Tongue (tissue), 2 donors: ENCODE measurements around the gene ARID5B. TPM values are rescaled to one million over a fixed set of nuclear protein-coding genes. Genes with fewer than 3 reads are reported as not detected.

Experiments used
- DNase-seq: peaks from one replicate; pipeline ENCODE4 v3.0.0-alpha.2; 2015
- total RNA-seq: library from RNA; depleted of rRNA; stranded (reverse); fragments of >200 nt; gene quantifications from one replicate; pipeline ENCODE4 v1.2.3, GENCODE V29; 2014

Gene ARID5B
- total RNA-seq, 1 donor from 2014 or later, result 33.8 TPM

GRCh38 chr10:61904733-61905725, 3.5 kb downstream of the ARID5B start:
- DNase-seq, result peak; percentile 75

DNA sequence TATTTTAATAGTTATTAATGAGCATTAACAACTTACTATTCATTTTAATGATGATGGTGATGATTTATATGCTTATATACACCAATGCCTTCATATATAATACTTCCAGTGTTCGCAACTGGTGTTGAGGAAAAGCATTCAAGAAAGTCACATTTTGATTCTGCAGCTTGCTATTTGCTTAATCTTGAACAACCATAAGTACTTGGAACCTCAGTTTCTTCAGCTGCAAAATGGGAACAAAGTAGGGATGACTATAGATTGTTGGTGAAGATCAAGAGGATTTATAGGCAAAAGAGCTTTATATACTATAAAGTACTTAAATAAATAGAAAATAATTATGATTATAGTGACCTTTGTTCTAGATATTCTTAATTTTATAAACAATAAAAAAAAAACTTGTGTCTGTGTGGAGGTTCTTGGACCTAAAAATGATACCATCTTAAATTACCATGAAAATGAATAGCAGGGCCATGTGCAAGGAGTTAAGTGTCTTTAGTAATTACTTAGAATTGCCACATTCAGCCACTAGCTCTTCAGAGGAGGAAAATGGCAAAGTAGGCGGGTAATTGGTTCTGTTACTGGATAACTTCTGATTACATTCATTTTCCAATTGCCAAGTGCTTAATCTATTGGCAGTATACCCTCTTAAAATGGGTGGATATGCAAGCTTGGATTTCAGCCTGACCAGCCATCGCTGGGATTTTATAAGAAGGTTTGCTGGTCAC, 4.5 kb downstream of the ARID5B start:
- DNase-seq, result no peak

- DNase-seq, result no peak
These were observed 5.0 kb downstream of the ARID5B start for GRCh38 chr10:61906562-61906901.

GRCh38 chr10:61907011-61907410, 5.5 kb downstream of the ARID5B start:
- DNase-seq, result no peak

DNA sequence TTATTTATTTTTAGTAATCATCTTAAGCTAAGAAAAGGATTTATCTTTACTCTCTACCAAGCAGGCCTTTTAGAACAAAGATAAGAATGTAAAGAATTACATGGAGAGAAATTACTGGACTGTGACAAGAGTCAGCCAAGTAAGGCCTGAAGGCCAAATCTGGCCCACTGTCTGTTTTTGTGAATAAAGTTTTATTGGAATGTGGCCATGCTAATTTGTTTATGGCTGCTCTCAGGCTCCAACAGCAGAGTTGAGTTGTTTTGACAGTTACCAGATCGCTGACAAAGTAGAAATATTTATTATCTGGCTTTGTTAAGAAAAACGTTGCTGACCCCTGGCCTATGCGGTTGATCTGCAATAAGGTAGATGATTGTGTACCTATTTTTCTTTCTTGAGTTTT, 6.1 kb downstream of the ARID5B start:
- no peak for DNase-seq

DNA sequence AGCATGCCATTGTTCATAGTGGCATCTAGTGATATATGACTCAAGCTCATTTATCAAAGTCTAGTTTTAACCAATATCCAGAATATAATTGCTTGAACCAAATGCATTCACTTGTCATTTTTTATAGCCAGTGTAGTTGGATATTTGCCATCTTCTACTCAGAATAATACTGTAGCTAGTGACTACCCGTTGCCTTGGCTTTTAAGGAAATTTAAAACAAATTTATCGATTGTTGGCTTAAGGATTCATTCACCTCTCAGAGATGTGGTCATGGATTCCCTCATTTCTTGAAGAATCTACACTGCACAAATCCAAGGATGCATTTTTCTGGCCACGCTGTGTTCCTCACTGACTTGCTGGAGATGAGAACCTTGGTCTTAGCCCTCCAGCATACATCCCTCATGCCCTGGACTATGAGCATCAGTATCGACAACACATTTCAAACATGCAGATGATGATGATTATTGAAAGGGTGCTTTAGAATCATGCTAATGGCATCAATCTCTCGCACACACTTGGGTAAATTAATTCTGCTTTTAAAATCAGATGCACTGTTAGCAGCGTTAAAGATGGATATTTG, 8.8 kb downstream of the ARID5B start:
- DNase-seq, result no peak

DNA sequence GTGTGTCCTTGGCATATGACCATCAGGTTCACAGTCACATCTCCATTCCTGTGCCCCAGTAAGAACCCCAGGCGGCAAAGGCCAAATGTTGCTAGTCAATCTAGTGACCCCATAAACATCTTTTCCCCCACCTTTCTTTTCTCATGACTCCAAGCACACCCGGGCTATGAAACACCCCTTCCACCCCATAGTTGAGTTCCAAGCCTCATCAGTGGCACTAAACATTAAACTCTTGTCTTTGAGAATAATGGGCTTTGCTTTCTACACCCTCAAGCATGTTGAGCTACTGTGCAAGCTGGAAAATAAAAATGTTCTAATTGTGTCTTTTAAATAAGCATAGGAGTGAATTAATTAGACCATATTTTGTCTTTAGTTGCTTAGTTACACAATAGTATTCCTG, 9.4 kb downstream of the ARID5B start:
- no peak for DNase-seq

DNA sequence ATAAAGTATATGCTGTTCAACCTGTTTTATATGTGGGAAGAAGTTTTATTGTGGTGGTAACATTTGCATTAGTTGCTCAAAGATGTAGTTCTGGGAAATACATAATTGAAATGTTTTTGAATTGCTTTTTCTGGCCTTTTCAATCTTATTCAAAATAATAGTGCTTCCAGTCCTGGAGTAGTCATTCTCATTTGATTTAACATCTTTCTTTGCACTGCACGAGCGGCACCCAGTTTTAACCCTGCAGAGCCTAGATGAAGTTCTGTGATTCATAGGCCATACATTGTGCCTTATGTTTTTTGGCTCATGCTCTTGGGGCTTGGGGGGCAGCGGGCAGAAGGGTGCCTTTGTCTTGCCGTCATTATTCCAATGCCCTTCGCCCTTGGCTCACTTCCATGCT, 9.9 kb downstream of the ARID5B start:
- DNase-seq, result no peak

GRCh38 chr10:61912981-61913380, 11.5 kb downstream of the ARID5B start:
- no peak for DNase-seq

DNA sequence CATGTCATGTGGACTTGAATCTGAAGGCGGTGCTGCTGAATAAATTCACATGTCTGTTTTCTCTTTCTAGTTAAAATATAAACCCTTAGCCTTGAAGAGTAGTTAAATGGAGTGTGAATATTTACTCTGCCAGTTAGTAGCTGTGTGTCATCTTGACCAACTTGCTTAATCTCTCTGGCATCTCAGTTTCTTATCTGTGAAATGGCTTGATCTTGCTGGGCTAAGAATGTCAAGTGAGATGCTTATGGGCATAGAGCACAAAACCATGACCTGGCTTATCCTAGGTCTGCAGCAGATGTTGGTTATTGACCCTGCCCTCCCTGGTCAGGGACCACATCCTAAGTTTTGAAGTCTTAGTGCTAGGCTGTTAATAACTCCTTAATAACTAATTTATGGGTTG, 16.6 kb downstream of the ARID5B start:
- DNase-seq, result no peak

DNA sequence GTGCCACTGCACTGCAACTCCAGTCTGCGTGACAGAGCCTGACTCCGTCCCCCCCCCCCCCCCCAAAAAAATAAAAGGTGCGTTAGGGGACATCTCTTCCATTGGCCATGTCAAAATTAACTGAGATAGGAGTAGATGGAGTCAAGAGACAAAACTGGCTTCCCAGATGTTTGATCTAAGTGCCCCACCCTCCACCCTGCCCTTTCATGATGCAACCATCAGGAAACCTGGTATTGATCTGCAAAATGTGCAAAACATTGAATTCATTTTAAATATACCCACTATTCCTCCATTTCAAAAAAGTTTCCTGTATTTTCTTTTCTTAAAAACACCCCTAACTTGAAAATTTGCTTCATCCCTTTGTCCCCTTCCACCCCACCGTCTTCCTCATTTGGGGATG, 17.5 kb downstream of the ARID5B start:
- no peak for DNase-seq

DNA sequence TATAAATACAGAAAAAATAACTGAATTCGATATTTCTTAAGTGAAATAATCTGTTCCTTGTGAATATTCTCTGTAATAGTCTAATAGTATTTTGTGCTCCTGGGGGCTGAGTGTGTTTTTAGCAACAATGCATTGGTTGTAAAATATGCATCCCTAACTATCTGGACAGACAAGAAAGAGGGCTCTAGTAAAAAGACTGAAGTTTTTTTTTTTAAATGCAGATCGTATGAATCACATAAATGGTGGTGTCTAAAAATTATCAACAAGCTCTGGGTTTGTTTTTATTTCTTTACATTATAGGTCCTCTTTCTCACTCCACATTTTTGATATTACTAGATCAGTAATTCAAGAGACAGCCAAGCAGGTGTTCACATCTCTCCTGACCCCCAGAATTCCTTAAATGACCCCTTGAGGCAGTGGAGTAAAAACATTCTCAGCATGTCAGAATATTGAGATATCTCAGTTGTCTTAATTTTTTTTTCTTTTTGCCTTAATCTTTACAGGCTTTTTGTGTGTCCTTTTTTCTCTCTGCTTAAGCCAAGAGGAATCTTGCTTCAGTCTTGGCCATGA, 18.2 kb downstream of the ARID5B start:
- no peak for DNase-seq

DNA sequence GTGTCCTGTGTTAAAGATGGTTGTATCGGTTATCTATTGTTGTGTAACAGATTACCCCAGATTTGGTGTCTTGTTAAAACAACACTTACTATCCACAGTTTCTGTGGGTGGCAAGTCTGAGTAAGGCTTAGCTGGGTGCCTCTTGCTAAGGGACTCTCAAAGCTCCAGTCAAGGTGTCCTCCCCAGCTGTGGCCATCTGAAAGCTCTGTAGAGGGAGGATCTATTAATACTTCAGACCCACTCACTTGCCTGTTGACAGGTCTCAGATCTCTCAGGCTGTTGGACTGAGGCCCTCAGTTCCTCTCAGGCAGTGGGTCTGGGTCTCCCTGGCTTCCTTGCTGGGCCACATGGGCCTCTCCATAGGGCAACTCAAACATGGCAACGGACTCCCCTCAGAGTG, 19.6 kb downstream of the ARID5B start:
- DNase-seq, result no peak

DNA sequence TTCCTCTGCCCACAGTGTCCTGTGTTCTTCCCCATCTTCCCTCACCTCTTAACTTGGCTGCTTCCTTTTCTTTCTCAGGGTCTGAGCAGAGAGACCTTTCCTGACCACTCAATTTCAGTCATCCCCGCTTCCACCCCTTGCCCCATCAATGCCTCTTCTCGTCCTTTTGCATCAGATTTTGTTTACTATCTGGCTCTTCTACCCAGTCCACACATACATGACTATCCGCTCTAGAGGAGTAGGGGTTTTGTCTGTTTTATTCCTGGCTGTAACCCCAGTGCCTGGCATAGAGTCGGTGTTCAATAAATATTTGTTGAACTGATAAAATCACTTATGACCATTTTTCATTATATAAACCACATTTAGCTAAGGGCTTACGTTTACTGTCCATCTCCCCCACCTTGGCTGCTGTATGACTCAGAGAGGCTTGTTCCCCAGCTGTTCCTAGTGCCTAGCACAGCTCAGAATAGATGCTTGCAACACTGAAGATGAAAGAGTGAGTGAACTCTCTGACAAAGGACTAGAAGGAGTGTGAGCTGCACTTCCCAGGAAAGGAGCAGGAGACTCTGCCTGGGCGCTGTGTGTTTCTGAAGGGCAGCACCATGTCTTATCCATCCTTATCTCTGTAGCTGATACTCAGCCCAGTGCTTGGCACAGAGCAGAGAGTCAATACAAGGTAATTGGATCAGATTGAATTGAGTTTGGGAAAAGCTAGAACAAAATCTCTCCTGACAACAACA, 21.9 kb downstream of the ARID5B start:
- DNase-seq, result no peak

GRCh38 chr10:61923950-61924274, 22.4 kb downstream of the ARID5B start:
- DNase-seq, result no peak

GRCh38 chr10:61929555-61929954, 28.1 kb downstream of the ARID5B start:
- no peak for DNase-seq

DNA sequence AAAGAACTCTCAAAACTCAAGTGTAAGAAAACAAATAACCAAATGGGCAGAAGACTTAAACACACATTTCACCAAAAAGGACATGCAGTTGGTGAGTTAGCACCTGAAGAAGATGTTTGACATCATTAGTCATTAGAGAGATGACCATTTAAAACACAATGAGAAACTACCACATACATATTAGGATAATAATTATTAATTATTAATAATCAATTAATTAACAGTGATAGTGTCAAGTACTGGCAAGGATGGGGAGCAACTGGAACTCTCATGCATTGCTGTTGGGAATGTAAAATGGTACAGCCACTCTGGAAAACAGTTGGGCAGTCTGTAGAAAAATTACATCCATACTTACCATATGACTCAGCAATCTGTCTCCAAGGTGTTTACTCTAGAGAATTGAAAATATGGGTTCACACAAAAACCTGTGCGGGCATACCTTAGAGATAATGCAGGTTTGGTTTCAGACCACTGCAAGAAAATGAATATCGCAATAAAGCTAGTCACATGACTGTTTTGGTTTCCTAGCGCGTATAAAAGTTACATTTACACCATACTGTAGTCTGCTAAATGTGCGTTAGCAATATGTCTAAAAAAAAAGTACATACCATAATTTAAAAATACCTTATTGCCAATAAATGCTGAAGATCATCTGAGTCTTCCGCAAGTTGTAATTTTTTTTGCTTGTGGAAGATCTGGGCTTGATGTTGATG, 30.3 kb downstream of the ARID5B start:
- no peak for DNase-seq

DNA sequence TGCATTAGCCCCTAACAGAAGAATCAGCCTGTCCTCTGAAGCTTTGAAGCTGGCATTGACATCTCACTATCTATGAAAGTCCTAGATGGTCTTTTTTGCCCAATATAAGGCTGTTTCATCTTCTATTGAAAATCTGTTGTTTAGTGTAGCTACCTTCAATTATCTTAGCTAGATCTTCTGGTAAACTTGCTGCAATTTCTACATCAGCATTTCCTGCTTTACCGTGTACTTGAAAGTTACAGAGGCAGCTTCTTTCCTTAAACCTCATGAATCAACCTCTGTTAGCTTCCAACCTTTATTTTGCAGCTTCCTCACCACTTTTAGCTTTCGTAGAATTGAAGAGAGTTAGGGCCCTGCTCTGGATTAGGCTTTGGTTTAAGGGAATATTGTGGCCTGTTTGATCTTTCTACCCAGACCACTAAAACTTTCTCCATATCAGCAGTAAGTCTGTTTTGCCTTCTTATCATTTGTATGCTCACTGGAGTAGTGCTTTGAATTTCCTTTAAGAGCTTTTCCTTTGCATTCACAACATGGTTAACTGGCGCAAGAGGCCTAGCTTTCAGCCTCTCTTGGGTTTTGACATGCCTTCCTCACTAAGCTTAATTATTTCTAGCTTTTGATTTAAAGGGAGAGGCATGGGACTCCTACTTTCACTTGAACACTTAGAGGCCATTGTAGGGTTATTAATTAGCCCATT, 32.5 kb downstream of the ARID5B start:
- no peak for DNase-seq

- peak; percentile 69 for DNase-seq
These were observed 33.6 kb downstream of the ARID5B start for GRCh38 chr10:61935077-61935476.

GRCh38 chr10:61936770-61937169, 35.3 kb downstream of the ARID5B start:
- no peak for DNase-seq
